ENCODE measurements around the gene MXI1. TPM values are rescaled to one million over a fixed set of nuclear protein-coding genes. Genes with fewer than 3 reads are reported as not detected.

MXI1 gene
- total RNA-seq, 1 donor: 75.7 TPM

DNA sequence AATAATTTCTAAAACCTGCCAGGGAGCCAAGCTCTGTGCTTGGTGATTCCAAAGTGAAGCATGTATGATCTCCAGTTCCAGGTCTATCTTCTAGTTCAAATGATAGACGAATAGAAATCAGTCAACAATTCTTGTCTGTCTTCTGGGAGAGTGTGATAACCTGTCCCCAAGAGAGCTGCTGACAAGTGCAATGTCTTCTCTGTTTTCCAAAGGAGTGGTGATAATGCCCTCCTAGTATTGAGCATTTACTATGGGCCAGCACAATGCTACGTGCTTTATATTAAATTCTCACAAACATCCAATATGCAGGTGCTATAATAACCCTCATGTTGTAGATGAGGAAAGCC, 10.2 kb downstream of the MXI1 start:
- no peaks in the 10 kb centered on the region for H3K9me3 ChIP-seq (ENCODE audit: low read depth, low read length)
- H3K27me3 ChIP-seq (ENCODE audit: insufficient read depth, low read length): no peaks in the 10 kb centered on the region
- H3K4me3 ChIP-seq (ENCODE audit: low read length): no peak overlapping the region
- peaks cover 65% of the 10 kb centered on the region for H3K4me1 ChIP-seq (ENCODE audit: insufficient read depth, low read length)

DNA sequence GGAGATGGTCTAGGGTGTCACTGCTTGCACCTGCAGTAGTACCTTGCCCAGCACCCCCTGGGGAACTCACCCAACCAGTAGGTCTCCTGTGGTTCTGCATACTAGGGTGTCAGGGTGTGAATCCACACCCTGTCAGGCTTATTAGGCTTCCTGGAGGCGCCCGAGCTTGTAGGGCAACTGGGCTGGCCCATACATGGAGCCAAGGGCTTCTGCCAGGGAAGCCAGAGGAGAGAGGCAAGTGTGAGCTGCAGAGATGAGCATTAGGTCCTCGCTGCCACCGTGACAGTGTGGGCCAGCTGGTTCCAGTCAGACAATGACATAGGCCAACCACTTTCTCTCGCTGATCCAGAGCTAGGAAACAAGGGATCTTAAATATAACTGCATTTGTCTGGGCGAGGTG, 11.2 kb downstream of the MXI1 start:
- H3K27me3 ChIP-seq (ENCODE audit: insufficient read depth, low read length): no peaks in the 10 kb centered on the region
- H3K9me3 ChIP-seq (ENCODE audit: low read depth, low read length): no peaks in the 10 kb centered on the region
- peaks cover 58% of the 10 kb centered on the region for H3K4me1 ChIP-seq (ENCODE audit: insufficient read depth, low read length)
- no peak overlapping the region for H3K4me3 ChIP-seq (ENCODE audit: low read length)

- no peak overlapping the region for H3K4me3 ChIP-seq (ENCODE audit: low read length)
- no peaks in the 10 kb centered on the region for H3K27me3 ChIP-seq (ENCODE audit: insufficient read depth, low read length)
- H3K9me3 ChIP-seq (ENCODE audit: low read depth, low read length): no peaks in the 10 kb centered on the region
- H3K4me1 ChIP-seq (ENCODE audit: insufficient read depth, low read length): peaks cover 46% of the 10 kb centered on the region
Observed at GRCh38 chr10:110219884-110220283, 12.5 kb downstream of the MXI1 start.

- peaks cover 45% of the 10 kb centered on the region for H3K4me1 ChIP-seq (ENCODE audit: insufficient read depth, low read length)
- no peaks in the 10 kb centered on the region for H3K9me3 ChIP-seq (ENCODE audit: low read depth, low read length)
- no peak overlapping the region for H3K4me3 ChIP-seq (ENCODE audit: low read length)
- H3K27me3 ChIP-seq (ENCODE audit: insufficient read depth, low read length): no peaks in the 10 kb centered on the region
Observed at GRCh38 chr10:110220398-110220797, 13.0 kb downstream of the MXI1 start.

DNA sequence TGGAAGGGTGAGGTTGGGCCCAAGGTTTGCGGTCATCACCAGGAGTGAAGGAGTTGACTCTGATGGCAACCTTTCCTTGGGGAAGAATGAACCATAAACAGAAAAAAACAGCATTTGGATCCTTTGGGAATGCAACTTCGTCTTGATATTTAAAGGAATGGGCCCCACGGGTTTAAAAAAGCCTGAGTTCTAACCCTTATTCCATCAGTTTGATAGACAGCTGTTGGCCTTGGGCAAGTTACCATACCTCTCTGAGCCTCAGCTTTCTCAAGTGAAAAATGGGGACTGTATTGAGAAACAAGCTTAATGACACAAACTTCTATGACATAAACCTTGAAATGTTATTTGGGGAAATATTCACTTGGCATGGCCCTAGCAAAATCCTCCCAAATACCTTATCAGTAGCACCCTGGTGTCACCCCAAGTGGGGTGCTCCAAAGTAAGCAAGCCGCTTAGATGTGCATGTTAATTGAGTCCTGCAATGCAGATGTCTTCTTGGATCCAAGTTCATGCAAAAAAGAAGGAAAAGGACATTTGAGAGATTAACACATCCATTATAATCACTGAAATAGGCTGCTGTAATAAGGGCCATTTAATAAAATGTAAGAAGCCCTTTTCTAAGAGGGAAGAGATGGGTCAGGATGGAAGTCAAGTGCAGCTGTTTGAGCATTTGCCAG, 13.8 kb downstream of the MXI1 start:
- H3K9me3 ChIP-seq (ENCODE audit: low read depth, low read length): no peaks in the 10 kb centered on the region
- no peak overlapping the region for H3K4me3 ChIP-seq (ENCODE audit: low read length)
- peaks cover 39% of the 10 kb centered on the region for H3K4me1 ChIP-seq (ENCODE audit: insufficient read depth, low read length)
- no peaks in the 10 kb centered on the region for H3K27me3 ChIP-seq (ENCODE audit: insufficient read depth, low read length)

DNA sequence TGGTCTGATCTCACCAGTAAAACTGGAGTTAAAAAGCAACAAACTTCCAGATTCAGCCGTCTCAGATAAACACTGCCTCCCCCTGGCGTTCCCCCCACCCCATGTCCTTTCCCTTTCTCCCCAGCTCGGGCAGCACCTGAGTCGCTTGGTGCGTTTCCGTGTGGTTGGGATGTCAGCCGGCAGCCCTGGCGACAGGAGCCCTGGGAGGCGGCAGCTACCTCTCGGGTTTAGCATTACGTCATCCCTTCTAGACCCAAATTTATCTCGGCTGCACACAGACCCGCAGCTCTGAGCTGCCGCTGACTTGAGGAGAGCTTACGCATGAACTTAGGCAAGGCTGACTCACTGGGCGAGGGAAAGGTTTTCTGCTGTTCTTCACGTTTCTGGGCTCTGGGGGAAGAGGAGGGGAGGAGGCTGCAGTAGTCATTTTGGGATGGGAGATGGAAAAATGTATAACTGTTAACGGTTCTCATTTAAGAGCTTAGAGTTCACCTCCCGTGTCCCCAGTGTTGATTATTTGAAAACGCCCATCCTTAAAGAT, 14.4 kb downstream of the MXI1 start:
- Histone ChIP-seq H3K9me3 (ENCODE audit: low read depth, low read length) (no peaks in the 10 kb centered on the region), H3K4me1 (ENCODE audit: insufficient read depth, low read length) (peaks cover 37% of the 10 kb centered on the region), H3K4me3 (ENCODE audit: low read length) (no peak overlapping the region), H3K27me3 (ENCODE audit: insufficient read depth, low read length) (no peaks in the 10 kb centered on the region)

- Histone ChIP-seq H3K9me3 (ENCODE audit: low read depth, low read length) (no peaks in the 10 kb centered on the region), H3K27me3 (ENCODE audit: insufficient read depth, low read length) (no peaks in the 10 kb centered on the region), H3K4me1 (ENCODE audit: insufficient read depth, low read length) (peaks cover 42% of the 10 kb centered on the region)
Observed at GRCh38 chr10:110222641-110223297, 15.4 kb downstream of the MXI1 start.

DNA sequence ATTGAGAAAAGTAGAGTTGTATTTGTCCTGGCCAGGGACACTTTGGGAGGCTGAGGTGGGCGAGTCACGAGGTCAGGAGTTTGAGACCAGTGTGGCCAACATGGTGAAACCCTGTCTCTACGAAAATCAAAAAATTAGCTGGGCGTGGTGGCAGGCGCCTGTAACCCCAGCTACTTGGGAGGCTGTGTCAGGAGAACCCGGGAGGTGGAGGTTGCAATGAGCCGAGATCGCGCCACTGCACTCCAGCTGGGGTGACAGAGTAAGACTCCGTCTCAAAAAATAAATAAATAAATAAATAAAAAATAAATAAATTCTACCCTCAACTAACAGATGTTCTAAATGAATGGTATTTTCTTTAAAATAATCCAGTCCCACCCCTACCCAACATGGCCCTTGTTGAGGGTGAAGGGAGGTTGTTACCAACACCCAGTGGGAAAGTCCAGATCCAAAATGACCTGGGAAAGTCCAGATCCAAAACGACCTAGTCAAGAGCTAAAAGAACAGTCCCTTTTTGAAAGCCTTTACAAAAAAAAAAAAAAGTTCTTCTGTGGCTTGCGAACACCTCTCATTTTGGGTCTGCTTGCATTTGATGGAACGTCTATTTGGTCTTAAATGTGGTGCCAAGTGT, 16.0 kb downstream of the MXI1 start:
- Histone ChIP-seq H3K4me3 (ENCODE audit: low read length) (no peak overlapping the region), H3K9me3 (ENCODE audit: low read depth, low read length) (no peaks in the 10 kb centered on the region), H3K4me1 (ENCODE audit: insufficient read depth, low read length) (peaks cover 46% of the 10 kb centered on the region), H3K27me3 (ENCODE audit: insufficient read depth, low read length) (no peaks in the 10 kb centered on the region)

More at GRCh38 chr10:110222641-110223297, 15.4 kb downstream of the MXI1 start:
- H3K4me3 ChIP-seq (ENCODE audit: low read length): no peak overlapping the region

GRCh38 chr10:110224992-110225391, 17.6 kb downstream of the MXI1 start:
- no peaks in the 10 kb centered on the region for H3K9me3 ChIP-seq (ENCODE audit: low read depth, low read length)
- peaks cover 36% of the 10 kb centered on the region for H3K4me1 ChIP-seq (ENCODE audit: insufficient read depth, low read length)
- no peak overlapping the region for H3K4me3 ChIP-seq (ENCODE audit: low read length)
- no peaks in the 10 kb centered on the region for H3K27me3 ChIP-seq (ENCODE audit: insufficient read depth, low read length)

DNA sequence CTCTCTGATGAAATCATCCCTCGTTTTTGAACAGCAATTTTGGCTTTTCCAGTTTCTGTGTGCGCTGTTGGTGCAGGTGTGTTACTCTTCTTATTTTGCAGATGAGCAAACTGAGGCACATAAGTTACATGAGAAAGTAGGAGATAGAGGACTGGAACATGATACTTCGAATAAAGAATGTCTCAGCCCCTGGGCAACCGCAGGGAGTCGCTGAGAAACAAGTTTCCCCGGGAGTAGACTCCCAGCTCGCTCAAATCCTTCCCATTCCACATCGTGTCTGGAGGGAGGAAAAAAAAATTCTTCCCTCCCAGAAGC, 18.0 kb downstream of the MXI1 start:
- Histone ChIP-seq H3K9me3 (ENCODE audit: low read depth, low read length) (no peaks in the 10 kb centered on the region), H3K4me1 (ENCODE audit: insufficient read depth, low read length) (peaks cover 36% of the 10 kb centered on the region), H3K4me3 (ENCODE audit: low read length) (peak overlapping the region; percentile 78), H3K27me3 (ENCODE audit: insufficient read depth, low read length) (no peaks in the 10 kb centered on the region)

- Histone ChIP-seq H3K4me3 (ENCODE audit: low read length) (peak overlapping the region; percentile 78), H3K27me3 (ENCODE audit: insufficient read depth, low read length) (no peaks in the 10 kb centered on the region), H3K4me1 (ENCODE audit: insufficient read depth, low read length) (peaks cover 36% of the 10 kb centered on the region), H3K9me3 (ENCODE audit: low read depth, low read length) (no peaks in the 10 kb centered on the region)
Observed at GRCh38 chr10:110225756-110226542, 18.5 kb downstream of the MXI1 start.

DNA sequence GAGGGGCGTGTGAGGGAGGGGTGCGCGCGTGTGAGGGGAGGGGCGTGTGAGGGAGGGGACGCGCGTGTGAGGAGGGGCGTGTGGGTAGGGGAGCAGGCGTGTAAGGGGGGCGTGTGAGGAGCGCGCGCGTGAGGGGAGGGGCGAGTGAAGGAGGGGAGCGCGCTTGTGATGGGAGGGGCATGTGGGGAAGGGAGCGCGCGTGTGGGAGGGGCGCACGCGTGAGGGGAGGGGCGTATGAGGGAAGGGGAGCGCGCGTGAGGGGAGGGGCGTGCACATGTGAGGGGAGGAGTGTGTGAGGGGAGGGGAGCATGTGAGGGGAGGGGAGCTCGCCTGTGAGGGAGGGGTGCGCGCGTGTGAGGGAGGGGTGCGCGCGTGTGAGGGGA, 19.1 kb downstream of the MXI1 start:
- Histone ChIP-seq H3K27me3 (ENCODE audit: insufficient read depth, low read length) (no peaks in the 10 kb centered on the region), H3K4me3 (ENCODE audit: low read length) (peak overlapping the region; percentile 78), H3K9me3 (ENCODE audit: low read depth, low read length) (no peaks in the 10 kb centered on the region), H3K4me1 (ENCODE audit: insufficient read depth, low read length) (peaks cover 31% of the 10 kb centered on the region)

DNA sequence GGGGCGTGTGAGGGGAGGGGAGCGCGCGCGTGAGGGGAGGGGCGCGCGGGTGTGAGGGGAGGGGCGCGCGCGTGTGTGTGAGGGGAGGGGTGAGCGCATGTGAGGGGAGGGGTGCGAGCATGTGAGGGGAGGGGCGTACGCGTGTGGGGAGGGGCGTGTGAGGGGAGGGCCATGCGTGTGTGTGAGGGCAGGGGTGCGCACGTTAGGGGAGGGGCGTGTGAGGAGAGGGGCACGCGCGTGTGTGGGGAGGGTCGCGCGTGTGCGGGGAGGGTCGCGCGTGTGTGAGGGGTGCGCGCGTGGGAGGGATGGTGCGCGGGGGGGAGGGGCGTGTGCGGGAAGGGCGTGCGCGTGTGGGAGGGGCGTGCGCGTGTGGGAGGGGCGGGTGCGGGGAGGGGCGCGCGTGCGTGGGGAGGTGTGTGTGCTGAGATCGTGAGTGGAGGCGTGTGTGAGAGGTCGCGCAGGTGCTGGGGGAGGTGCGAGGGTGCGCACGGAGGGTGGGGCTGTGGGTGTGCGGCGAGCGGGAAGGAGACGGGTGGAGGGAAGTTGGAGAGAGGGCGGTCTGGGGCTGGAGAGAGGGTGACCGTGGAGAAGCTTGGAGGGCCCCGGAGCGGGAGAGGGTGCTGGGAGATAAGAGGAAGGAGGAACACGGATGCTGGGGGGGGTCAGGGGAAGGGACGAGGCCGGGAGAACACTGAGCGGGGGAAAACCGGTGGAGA, 19.7 kb downstream of the MXI1 start:
- H3K9me3 ChIP-seq (ENCODE audit: low read depth, low read length): no peaks in the 10 kb centered on the region
- H3K27me3 ChIP-seq (ENCODE audit: insufficient read depth, low read length): no peaks in the 10 kb centered on the region
- H3K4me3 ChIP-seq (ENCODE audit: low read length): peak overlapping the region; percentile 49
- peaks cover 26% of the 10 kb centered on the region for H3K4me1 ChIP-seq (ENCODE audit: insufficient read depth, low read length)

GRCh38 chr10:110228066-110228465, 20.7 kb downstream of the MXI1 start:
- Histone ChIP-seq H3K4me3 (ENCODE audit: low read length) (no peak overlapping the region), H3K4me1 (ENCODE audit: insufficient read depth, low read length) (peaks cover 18% of the 10 kb centered on the region), H3K9me3 (ENCODE audit: low read depth, low read length) (no peaks in the 10 kb centered on the region), H3K27me3 (ENCODE audit: insufficient read depth, low read length) (no peaks in the 10 kb centered on the region)

All from mononuclear cell (primary cell).